NCI-H1092 treated with DMSO at 0.1 percent for 48 hours (cell line): ENCODE measurements around the gene ZNF414.
A peak's percentile ranks its signal among the peaks of the same experiment; 100 is the strongest.
"Not testable (repeated sequence)": the region's sequence is repeated elsewhere in the genome, so short reads cannot be mapped to it uniquely, and the experiment has no call there.

Experiments
- DNase-seq: peaks from one replicate; lab custom pipeline; 2025; lab: John Stamatoyannopoulos, UW

ZNF414 gene

DNA sequence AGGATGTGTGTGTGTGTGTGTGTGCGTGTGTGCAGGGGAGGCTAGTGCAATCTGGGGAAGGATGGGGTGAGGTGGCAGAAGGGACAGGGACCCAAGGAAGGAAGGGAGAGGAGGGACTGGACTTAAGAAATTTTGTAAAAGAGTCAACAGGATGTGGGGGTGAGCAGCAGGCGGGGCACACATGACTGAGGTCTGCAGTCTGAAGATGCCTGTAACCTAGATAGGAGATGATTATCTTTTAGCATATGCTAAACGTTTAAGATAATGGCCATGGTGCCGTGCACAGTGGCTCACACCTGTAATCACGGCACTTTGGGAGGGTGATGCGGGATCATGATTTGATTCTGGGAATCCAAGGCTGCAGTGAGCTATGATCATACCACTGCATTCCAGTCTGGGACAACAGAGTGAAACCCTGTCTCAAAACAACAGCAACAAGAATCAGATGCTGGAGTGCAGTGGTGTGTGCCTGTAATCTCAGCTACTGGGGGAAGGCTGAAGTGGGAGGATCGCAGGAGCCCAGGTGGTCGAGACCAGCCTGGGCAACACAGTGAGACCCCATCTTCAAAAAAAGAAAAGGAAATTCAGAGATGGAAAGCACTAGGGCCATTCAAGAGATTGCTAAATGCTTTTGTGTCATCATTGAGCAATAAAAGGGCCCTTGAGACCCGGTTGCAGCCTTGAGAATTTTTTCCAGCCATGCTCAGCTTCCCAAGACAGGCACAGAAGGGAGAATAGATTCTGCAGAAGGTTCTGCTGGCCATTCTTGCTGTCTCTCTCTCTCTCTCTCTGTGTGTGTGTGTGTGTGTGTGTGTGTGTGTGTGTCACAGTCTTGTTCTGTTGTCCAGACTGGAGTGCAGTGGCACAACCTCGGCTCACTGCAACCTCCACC lies 3.8 kb upstream of the ZNF414 start:
- DNase-seq = no peak

DNA sequence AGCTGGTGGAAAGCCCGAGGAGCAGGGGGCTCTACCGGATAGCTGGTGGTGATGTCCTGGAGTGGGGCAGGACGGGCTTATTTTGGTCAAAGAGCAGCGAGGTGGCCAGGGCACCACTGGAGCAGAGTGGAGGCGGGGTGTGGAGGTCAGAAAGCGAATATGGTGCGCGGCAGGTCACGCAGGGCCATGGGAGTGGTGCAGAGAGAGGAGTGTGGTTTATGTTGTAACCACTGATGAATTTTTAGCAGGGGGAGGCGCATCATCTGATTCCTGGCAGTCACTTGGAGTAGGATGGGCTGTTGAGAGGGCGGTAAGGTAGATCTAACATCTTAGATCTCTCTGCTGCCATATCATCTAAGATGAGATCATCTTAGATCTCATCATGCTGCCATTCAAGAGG lies 1.4 kb upstream of the ZNF414 start:
- DNase-seq = no peak

DNA sequence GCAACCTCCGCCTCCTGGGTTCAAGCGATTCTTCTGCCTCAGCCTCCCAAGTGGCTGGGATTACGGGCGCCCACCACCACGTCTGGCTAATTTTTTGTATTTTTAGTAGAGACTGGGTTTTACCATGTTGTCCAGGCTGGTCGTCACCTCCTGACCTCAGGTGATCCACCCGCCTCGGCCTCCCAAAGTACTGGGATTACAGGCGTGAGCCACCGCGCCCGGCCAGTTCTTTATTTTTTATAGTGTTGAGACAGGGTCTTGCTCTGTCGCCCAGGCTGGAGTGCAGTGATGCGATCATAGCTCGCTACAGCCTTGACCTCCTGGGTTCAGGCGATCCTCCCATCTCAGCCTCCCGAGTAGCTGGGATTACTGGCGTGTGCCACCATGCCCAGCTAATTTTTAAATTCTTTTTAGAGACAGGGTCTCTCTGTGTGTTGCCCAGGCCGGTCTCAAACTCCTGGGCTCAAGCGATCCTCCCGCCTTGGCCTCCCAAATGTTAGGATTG lies 590 bp upstream of the ZNF414 start:
- DNase-seq = not testable (repeated sequence)

DNA sequence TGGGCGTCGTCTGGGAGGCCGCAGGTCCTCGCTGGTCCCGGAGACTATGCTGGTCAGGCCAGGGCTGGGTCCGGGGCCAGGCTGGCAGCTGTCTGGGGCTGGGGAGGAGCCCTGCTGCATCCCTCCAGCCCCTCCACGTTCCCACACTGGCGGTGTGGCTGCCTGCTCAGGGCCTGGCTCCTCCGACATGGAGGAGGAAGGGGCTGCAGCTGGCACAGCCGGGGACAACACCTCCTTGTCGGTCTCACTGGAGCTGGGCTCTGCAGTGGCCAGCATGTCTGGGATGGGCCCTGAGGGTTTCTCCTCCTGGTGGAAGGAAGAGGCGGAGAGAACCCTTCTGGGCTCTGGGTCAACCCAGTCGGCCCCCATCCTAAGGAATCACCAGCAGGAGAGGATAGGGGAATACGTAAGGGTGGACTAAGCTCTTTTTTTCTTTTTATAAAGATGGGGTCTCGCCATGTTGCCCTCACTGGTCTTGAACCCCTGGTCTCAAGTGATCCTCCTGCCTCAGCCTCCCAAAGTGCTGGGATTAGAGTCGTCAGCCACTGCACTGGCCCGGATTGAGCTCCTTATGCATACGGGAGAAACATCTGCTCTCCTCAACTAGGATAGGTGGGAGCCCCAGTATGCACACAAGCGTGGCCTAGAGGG lies 806 bp downstream of the ZNF414 start:
- DNase-seq = no peak

DNA sequence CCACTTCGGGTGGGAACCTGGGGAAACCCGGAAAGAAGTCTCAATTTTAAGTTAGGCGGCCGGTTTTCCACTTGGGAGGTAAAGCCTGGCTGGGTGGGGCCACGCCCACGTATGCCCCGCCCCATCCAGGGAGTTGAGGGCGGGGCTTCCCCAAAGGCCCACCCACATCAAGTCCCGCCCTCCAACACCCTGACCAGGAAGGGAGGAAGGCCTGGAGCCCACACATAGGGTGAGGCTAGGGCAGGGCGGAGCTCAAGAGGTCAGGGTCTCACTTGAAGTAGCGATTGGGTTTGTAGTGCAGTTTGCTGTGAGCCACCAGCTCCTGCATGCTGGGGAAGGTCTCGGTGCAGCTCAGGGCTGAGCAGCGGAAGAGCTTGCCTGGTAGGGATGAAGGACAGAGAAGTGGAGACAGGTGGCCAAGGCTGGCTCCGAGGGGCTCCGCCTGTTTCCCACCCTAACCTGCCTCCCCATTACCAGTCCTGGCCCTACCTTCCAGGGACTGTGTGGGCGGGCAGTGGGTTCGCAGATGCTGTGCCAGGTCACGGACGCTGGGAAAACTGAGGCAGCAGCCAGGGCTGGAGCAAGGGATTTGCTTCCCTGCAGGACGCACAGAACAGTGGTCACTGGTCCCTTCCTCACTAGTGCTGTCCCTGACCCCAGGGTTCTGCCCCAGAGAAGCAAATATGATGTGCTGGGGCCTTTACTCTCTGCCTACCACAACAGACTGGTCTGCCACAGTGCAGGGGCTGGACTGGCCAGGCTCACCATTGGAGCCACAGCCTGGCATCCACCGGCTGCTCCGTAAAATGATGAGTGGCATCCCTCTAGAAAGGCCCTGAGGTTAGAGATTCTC lies 1.6 kb downstream of the ZNF414 start:
- no peak for DNase-seq

DNA sequence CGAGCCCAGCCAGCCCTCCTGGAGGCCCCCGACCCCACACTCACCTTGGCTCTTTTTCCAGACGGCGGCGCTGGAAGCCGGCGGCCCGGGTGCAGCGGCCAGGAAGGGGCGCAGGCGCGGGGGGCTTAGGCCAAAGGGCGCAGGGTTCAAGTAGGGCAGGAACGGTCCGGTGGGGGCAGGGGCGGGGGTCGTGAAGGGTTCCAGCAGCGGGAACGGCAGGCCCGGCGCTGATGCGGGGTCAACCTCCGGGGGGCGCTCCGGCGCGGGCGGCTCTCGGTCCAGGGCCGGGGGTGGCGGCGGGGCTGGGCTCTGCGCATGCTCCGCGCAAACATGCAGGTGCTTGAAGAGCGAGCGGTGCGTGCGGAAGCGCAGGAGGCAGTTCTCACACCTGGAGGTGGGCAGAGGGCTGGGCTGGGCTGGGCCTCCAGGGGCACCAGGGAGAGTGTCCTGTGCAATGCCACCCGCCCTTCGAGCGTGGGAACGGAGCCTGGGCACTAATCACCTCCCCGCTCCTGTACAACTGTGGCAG lies 2.3 kb downstream of the ZNF414 start:
- no peak for DNase-seq

DNA sequence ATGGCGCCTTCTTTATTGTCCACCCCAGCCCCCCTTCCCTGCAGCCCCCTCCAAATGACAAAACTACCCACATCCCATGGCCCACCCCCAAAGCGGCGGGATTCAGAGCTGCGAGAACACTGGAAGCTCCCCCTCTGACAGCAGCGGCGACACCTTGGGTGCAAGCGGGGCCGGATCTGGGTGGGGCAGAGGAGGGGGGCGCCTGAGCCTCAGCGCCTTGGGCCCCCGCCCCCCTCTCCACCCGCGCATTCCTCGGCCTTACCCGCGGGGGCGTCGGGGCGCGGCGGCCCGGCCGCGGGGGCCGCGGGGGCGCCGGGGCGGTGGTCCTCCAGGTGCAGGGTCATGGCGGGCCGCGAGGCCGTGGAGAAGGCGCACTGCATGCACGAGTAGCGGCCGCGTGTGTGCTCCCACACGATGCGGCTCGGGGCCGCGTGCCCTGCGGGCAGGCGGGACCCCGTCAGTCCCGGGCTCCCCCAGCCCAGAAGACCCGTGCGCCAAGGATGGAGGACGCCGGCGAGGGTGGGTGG lies 3.3 kb downstream of the ZNF414 start:
- no peak for DNase-seq

DNA sequence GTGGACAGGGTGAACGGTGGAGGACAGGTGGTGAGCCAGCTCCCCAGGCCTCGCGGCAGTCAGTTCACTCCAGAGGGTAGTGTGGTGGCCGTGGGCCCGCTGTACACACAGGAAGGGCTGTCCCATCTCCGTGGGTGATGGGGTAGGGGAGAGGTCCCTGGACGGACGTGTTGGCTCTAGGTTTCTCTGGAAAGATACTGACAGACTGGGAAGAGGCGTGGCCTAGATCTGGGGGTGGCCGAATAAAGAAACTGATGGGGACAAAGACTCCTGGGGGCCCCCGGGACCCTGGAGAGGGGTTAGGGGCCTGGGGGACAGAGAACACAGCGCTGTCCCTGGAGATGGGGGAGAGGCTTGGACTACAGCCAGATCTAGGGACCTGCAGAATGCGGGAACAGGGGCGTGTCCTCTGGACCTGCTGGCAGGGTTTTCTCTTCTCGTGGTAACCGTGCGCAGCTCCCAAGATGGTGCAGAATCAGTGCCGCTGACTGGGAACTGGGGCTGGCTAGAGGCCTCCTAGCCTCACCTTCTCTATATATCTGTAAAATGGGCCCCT lies 7.5 kb downstream of the ZNF414 start:
- peak; percentile 47 for DNase-seq

DNA sequence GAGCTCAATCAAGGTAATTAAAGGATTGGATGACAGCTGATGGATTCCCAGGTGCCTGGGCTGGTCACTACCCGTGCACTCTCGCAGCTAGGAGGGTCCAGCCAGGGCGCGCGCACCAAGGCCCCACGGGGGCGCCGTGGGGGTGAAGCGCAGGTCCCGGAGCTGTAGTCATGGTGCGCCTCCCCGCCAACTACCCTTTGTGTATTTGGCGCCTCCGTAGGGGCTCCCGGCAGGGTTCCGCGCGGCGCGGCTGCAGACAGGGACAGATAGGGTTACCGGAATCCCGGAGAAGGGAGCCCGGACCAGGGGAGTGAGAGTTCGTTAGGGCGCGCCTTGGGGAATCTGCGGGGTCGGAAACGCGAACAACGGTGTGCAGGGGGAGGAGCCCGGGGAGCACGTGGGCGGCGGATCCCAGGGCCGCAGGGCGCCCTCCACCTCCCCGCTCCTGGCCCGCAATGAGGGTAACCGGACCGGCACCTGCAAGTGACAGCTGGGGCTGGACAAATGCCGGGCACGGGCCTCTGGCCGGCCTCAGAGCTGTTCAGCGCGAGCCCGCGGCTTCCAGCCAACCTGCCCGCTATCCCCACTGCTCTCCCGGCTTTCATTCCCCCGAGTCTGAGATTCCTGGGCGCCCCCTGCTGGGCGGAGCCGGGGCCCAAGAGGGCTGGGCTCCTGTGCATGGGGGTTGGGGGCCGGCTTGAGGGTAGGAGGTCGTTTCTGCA lies 8.1 kb downstream of the ZNF414 start:
- DNase-seq = peak; percentile 82

DNA sequence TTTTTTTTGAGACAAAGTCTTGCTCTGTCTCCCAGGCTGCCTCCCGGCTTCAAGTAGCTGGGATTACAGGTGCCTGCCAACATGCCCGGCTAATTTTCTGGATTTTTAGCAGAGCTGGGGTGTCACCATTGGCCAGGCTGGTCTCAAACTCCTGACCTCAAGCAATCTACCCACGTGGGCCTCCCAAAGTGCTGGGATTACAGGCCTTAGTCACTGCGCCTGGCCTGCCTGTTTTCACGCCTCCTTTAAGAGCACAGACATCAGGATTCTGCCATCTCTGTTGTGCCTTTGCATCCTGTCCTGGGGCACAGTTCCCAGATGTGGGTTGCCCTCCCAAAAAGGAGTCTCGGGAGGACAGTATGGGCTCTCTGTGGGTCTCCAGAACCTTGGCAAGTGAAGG lies 9.0 kb downstream of the ZNF414 start:
- DNase-seq = no peak

DNA sequence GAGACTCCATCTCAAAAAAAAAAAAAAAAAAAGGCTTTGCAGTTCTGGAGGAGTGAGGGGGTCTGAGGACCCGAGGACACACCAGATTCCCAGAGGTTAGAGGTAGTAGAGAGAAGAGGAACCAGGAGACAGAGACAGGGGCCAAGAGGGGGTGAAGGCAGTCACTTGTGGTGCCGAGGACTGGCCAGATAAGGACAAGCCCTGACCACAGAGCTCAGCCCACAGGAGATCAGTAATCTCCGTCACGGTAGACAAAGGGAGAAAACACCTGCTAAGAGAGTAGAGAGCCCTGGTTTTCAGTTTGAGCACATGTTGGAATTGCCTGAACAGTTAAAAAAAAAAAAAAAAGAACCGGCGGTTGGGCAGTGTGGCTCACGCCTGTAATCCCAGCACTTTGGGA lies 9.8 kb downstream of the ZNF414 start:
- DNase-seq = no peak

DNA sequence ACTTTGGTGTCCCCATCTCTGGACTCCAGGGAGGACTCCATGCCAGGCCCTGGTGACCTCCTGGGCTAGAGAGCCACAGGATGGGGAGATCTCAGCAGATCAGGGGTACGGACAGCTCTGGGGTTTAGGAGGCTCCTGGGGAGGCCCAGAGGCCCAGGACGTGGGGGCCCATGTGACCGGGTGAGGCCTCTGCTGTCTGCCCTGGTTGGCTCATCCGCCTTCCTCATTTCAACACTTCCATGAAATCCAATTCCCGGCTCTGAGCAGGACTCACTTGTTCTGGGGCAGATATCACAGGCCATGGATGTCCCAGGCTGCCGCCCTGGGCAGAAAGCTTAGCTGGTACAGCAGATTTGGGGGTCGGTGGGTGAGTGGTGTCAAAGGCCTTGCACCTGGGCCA lies 10.5 kb downstream of the ZNF414 start:
- DNase-seq = no peak

DNA sequence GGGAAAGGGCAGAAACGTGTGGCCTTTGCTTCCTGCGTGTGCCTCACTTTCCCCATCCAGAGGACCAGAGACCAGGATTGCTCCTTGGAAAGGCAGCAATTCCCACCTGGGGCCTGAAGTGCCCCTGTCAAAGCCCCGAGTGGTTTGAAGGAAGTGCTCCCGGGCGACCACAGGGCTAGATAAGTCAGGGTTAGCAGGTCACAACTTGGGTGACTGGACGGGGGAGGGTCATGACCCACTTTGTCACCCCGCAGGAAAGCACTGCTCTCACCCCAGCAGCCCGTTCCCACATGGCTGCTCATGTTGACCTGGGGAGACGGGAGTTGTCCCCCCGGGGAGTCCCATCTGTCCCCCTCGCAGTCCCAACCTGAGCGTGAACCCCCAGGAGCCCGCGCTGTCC lies 12.0 kb downstream of the ZNF414 start:
- DNase-seq = no peak

DNA sequence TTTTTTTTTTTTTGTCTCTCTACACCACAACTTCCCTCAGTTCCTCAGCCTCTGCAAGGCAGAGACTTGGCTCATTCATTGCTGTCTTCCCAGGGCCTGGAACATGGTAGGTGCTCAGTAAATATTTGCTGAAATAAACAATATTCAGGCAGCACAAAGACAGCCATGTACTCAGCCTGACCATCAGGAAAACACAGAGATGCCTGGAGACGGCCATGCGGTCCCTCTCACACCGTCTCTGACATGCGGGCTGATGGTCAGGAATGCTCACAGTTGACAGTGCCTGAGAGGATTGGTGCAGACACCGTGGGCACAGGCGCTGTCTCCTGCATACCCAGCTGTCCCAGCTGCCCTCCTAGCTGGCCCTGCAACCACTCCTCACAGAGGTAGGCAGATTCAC lies 12.5 kb downstream of the ZNF414 start:
- no peak for DNase-seq

DNA sequence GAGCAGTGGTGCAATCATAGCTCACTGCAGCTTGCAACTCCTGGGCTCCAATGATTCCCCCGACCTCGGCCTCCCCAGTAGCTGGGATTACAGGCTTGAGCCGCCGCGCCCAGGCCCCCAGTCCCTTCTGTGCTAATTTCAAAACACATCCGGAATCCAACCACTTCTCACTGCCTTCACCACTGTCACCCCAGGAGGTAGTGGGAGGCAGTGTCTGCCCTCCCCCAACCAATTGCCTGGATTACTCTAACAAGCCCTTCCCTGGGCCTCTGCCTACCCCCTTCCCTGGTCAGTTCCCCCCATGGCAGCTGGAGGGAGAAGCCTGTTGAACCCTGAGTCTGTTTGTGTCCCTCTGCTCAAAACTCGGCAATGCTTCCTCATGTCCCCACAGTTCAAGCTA lies 13.8 kb downstream of the ZNF414 start:
- DNase-seq = no peak

DNA sequence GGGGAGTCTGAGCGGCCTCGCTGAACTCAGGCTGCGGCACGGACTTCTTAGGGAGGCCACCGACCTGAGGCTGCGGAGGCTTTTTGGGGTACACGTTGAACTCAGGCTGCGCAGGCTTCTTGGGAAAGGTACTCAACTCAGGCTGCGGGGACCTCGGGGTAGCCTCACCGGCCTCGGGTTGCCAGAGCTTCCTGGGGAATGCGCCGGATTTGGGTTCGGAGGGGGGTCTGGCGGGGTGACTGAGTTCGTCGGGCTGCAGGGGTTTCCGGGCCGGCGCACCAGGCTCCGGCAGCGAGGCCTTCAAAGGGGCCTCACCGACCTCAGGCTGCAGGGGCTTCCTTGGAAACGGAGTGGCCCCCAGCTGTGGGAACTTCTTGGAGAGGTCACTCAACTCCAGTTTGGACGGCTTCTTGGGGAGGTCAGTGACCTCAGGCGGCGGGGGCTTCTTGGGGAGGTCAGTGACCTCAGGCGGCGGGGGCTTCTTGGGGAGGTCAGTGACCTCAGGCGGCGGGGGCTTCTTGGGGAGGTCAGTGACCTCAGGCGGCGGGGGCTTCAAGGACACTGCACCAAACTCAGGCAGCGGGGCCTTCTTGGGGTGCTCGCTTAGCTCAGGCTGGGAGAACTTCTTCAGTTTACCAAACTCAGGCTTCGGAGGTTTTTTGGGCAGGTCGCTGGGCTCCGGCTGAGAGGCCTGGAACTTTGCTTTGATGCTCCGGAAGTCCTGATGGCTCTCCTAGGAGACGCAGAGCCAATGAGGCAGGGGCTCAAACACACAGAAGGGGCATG lies 14.7 kb downstream of the ZNF414 start:
- no peak for DNase-seq

DNA sequence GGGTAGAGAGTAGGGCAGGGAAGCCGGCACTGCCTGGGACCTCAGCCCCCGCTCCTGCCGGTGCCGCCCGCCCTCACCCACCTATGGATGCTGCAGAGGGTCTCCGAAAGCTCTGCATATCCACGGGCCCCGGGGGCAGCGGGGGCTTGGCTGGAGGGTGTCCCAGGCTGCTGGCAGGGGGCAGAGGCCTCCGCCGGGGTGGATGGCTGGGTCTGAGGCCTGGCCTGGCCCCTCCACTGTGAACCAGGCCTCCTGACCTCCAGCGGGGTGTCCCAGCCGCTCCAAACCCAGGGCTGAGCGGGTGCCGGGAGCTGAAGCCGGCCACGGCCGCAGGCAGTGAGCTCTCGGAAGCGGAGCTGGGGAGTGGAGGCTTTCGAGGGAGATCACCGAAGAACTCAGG lies 15.7 kb downstream of the ZNF414 start:
- no peak for DNase-seq

DNA sequence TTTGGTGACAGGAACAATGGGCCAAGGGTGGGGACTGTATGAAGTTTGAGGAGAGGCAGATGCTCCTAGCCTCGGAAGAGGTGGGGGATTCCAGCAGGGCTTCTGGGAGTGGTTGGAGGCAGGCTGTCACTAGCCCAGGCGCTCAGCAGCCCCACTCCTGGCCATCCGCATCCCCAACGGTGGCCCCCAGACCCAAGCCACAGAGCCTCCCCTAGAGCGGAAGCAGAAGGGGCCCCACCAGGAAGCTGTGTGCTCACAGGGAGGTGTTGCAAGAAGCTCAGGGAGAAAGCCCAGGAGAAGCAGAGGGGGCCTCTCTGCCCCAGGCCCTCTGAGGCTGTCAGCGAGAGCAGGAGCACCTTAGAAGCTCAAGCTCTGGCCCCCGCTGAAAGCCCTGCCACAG lies 19.8 kb downstream of the ZNF414 start:
- no peak for DNase-seq

DNA sequence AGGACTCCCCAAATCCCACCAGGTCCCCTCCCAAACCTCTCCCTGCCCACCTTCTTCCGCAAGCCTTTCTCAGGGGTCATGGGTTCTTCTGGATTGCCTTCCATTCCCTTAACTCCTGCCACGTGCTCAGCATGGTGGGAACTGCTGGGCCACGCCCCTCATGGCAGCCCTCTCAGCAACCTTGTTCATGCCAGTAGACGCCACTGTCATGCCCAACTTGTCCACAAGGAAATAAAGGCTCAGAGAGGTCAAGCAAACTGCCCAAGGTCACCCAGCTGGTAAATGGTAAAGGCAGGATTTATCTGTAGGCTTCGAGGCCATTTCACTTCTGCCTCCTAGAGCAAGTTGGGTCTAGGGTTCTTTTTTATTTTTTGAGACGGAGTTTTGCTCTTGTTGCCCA lies 22.4 kb downstream of the ZNF414 start:
- no peak for DNase-seq

DNA sequence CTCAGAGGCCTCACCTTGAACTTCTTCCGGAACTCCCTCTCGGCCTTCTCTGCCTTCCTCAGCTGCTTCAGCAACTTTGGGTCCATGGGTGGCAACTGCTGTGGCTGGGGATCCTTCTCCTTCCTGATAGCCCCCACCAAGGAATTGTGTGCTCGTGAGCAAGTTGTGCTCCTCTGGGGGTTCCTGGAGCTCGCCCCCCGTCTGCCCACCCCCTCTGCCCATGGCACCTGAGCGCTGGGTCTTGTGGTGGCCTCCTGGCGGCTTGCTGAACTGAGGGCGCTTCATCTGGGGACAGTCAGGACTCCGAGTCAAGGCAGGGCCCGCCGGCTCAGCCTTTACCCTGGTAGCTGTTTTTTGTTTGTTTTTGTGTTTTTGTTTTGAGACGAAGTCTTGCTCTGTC lies 23.1 kb downstream of the ZNF414 start:
- no peak for DNase-seq
